SU-DHL-6 (cell line): ENCODE measurements around the gene SLC22A1.

ENCODE experiments used
- EZH2phosphoT487 ChIP-seq: fragments of 200-600 bp; sonication (generic), shearing (Covaris generic); conservative IDR thresholded peaks from 2 replicates; pipeline ENCODE4 v1.6.1; 2018; ENCODE audit warnings: mild to moderate bottlenecking, antibody characterized with exemption, low read length, moderate library complexity, mixed read lengths
- TF ChIP-seq, protein P1 (sequence below): fragments of 200-600 bp; sonication (generic); IDR thresholded peaks from one replicate; pipeline ENCODE4 v1.5.1; 2017; ENCODE audit warnings: antibody characterized with exemption, mild to moderate bottlenecking, low read length, moderate library complexity; ENCODE audit not compliant: insufficient read depth, poor library complexity, severe bottlenecking

DNA sequence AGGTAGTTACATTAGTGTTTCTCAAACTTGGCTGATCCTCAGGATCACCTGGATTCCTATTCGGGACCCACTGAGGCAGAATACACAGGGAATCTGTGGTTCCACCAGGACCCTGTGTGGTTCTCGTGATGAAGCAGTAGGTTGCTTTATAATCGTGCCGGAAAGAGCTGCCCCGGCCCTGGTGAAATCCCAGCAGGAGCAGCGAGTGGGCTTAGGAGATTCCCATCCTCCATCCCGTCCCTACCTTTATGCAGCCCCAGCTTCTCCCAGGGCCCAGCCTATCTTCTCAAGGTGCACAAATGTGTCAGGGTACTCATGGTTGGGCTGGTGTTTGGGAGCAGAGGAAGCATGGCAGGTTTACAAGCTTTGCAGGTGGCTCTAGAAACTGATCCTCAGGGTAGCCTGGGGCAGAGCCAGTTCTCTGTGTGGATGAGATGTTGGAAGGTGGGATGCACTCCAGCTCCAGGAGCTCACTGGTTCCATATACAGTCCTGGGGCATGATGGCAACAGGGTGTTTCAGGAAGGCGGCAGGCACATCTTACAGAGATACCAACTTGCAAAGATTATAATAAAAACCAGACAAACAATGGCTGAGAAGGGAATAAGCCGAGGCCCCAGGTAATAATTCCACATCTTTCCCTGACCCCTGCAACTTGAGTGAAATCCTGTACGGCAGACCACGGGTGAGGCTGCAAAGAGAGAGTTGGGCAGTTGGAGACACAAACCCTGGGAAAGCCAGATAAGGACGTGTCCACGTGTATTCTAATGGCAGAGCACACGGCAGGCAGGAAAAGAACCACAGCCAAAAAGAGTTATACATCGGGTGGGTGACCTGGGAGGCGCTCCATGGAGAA lies 5.9 kb downstream of the SLC22A1 start:
- TF ChIP-seq, protein P1, sequence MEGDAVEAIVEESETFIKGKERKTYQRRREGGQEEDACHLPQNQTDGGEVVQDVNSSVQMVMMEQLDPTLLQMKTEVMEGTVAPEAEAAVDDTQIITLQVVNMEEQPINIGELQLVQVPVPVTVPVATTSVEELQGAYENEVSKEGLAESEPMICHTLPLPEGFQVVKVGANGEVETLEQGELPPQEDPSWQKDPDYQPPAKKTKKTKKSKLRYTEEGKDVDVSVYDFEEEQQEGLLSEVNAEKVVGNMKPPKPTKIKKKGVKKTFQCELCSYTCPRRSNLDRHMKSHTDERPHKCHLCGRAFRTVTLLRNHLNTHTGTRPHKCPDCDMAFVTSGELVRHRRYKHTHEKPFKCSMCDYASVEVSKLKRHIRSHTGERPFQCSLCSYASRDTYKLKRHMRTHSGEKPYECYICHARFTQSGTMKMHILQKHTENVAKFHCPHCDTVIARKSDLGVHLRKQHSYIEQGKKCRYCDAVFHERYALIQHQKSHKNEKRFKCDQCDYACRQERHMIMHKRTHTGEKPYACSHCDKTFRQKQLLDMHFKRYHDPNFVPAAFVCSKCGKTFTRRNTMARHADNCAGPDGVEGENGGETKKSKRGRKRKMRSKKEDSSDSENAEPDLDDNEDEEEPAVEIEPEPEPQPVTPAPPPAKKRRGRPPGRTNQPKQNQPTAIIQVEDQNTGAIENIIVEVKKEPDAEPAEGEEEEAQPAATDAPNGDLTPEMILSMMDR = no peak
- no peak for TF ChIP-seq EZH2phosphoT487
